Effector memory CD4-positive, alpha-beta T cell (primary cell): Measurements from ENCODE around the gene RBM33.

Experiments
- DNase-seq, 3 donors: peaks; one replicate each; pipeline ENCODE4 v3.0.0-alpha.2; 2020
- H3K27ac ChIP-seq: 2 replicates; pipeline ENCODE4 v1.7.0; 2013; ENCODE audit warnings: mild to moderate bottlenecking, low read length, moderate library complexity; ENCODE audit not compliant: insufficient read depth, poor library complexity, severe bottlenecking
- H3K27me3 ChIP-seq: replicated peaks from 2 replicates; pipeline ENCODE4 v1.7.0; 2013; ENCODE audit warnings: mild to moderate bottlenecking, low read length; ENCODE audit not compliant: insufficient read depth, control insufficient read depth, poor library complexity, severe bottlenecking
- H3K36me3 ChIP-seq: 2 replicates; pipeline ENCODE4 v1.7.0; 2013; ENCODE audit warnings: mild to moderate bottlenecking, low read length, moderate library complexity; ENCODE audit not compliant: control insufficient read depth, insufficient read depth
- H3K4me1 ChIP-seq: 2 replicates; pipeline ENCODE4 v1.7.0; 2013; ENCODE audit warnings: low read length, mild to moderate bottlenecking; ENCODE audit not compliant: control insufficient read depth, insufficient read depth, poor library complexity, severe bottlenecking
- H3K4me3 ChIP-seq: 2 replicates; pipeline ENCODE4 v1.7.0; 2013; ENCODE audit warnings: low read length, low read depth, mild to moderate bottlenecking; ENCODE audit not compliant: insufficient read depth, poor library complexity, severe bottlenecking
- H3K9me3 ChIP-seq: 2 replicates; pipeline ENCODE4 v1.7.0; 2013; ENCODE audit warnings: mild to moderate bottlenecking, low read length, moderate library complexity; ENCODE audit not compliant: control insufficient read depth

The RBM33 gene

DNA sequence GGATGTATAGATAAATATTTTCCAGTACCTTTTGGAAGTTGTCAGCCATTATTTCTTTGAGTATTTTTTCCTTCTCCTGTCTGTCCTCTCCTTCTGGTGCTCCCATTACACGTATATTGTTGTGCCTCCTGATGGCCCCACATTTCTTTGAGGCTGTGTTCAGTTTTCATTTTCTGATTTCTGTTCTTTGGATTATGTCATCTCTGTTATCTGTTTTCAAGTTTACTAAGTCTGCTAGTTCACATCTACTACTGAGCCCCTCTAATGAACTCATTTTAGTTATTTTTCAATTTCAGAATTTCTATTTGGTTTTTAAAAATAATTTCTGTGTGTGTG is 16.3 kb downstream of the RBM33 start:
- H3K4me1 ChIP-seq, result peaks cover 12% of the 10 kb centered on the region
- DNase-seq, result no peak

DNA sequence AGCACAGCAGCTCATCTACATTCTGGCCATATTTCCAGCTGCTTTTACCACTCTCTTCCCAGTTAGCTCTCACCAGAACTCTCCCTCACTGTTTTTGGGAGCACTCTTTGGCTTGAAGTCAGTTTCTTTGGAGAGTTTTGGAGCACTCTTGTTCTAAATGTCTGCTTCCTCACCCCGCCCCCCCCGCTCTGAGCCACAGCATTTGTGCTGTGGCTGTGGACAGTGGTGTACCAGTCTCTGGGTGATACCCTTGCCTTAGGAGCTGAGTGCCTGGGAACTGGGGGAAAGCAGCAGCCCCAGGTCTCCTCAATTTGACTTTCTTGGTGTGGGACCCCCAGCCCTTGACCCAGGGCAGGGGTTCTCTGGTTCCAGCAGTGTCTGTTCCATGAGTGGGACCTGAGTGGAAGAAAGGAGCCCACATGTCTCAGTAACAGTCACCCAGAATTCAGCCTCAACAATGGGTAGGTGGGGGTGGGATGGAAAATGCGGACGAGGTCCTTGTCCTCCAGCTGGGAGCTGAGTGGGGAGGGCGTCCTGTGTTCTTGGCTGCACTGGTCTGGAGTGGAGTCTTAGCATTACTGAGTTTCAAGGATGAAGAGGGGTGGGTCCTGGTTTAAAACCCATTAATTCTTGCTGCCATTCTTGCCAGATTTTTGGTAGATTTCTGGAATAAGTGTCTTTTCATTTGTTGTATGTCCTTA is 18.0 kb downstream of the RBM33 start:
- H3K9me3 ChIP-seq, result no peaks in the 10 kb centered on the region
- no peaks in the 10 kb centered on the region for H3K27me3 ChIP-seq
- no peak overlapping the region for H3K27ac ChIP-seq
- H3K4me1 ChIP-seq, result peaks cover 7% of the 10 kb centered on the region
- H3K4me3 ChIP-seq, result no peak overlapping the region
- H3K36me3 ChIP-seq, result peaks cover 3% of the 10 kb centered on the region
- no peak for DNase-seq

More for the DNA sequence above, 16.3 kb downstream of the RBM33 start:
- Histone ChIP-seq H3K36me3 (peaks cover 3% of the 10 kb centered on the region), H3K4me3 (no peak overlapping the region), H3K9me3 (no peaks in the 10 kb centered on the region), H3K27me3 (no peaks in the 10 kb centered on the region), H3K27ac (no peak overlapping the region)

DNA sequence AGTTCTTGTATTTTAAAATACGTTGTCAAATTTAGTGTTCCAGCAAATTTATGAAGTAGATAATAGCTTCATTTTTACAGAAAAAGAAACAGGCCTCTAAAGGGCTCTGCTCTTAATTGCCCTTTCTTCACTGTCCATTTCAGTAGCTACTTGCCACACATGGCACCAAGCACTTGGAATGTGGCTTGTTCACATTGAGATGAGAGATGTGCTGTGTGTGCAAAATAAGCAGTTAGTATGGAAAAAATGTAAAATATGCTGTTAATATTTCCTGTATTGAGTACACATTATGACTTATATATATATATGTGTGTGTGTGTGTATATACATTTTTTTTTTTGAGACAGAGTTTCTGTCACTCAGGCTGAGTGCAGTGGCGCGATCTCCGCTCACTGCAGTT is 19.5 kb downstream of the RBM33 start:
- H3K9me3 ChIP-seq, result no peaks in the 10 kb centered on the region
- H3K27ac ChIP-seq, result no peak overlapping the region
- no peak for DNase-seq
- H3K36me3 ChIP-seq, result peaks cover 7% of the 10 kb centered on the region
- no peak overlapping the region for H3K4me3 ChIP-seq
- H3K4me1 ChIP-seq, result peaks cover 5% of the 10 kb centered on the region
- H3K27me3 ChIP-seq, result no peaks in the 10 kb centered on the region

DNA sequence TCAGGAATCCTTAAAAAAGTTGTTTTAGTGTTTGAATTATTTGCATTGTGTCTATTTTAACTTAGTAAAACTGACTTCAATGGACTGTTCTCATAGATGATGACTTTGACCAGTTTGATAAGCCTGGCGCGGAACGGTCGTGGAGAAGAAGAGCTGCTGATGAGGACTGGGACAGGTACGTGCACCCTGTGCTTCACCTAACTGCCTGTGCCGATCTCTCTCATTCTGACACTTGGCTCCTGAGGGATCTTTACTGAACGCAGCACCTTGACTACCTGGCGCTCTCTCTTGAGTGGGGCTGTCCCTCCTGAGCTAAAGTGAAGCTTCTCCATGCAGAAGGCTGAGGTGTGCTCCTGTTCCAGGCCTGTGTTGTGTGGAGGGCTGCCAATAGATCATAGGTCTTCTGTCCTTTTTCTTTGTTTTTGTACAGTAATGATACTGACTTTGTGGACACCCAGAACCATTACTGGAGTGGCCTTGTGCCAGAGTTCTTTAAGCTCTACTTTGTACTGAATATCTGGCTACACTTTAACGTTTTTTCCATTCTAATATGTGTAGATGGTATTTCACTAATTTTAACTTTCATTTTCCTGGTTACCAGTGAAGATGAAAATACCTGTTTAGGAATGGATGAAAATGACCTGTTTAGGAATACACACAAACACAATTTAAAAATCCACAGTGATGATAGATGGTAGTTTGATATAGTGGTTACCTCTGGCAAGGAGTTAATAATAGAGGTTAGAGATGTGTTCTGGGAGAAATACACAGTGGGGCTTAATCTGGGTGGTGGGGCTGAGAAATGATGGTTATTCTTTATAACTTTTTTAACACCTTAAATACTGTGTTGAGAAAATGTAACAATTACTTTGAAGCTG is 20.9 kb downstream of the RBM33 start:
- Histone ChIP-seq H3K27ac (no peak overlapping the region), H3K4me1 (peaks cover 5% of the 10 kb centered on the region)

DNA sequence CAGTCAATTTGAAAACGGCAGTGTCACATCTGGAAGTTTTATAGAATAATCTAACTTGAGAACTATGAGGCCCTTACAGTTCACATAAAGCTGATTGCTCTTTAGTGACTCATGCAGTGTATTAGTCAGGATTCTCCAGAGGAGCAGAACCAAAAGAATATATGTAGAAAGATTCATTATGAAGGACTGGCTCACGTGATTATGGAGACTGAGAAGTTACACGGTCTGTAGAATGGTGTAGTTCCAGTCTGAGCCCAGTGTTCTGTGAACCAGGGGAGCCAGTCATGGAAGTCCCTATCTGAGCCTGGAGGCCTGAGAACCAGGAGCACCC is 21.5 kb downstream of the RBM33 start:
- no peak for DNase-seq
- Histone ChIP-seq H3K27ac (no peak overlapping the region), H3K27me3 (no peaks in the 10 kb centered on the region), H3K4me3 (no peak overlapping the region), H3K36me3 (peaks cover 12% of the 10 kb centered on the region), H3K4me1 (peaks cover 10% of the 10 kb centered on the region), H3K9me3 (no peaks in the 10 kb centered on the region)

More for the DNA sequence above, 20.9 kb downstream of the RBM33 start:
- no peaks in the 10 kb centered on the region for H3K27me3 ChIP-seq
- no peaks in the 10 kb centered on the region for H3K9me3 ChIP-seq
- H3K36me3 ChIP-seq, result peaks cover 12% of the 10 kb centered on the region
- H3K4me3 ChIP-seq, result no peak overlapping the region
- no peak for DNase-seq

DNA sequence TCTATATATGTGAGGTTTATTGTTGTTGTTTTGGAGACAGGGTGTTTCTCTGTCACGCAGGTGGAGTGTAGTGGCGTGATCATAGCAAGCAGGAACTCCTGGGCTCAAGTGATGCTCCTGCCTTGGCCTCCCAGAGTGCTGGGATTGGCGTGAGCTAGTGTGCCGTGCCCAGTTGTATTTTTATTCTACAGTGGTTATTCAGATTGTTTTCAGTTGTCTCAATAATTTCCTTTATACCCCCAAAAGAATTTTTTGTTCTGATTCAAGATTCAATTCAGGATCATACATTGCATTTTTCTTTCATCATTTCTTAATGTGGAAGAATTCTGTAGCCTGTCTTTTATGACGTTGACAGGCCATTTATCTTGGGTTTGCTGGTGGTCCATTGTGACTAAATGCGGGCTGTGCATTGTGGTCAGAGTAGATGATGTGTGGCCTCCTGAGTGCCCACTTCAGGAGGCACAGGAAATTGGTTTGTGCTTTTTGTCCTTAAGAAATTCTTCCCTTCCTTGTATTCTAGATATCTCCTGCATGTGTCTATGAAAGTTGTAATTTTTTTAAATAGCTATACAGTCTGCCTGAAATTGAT is 22.9 kb downstream of the RBM33 start:
- H3K27ac ChIP-seq, result no peak overlapping the region
- no peaks in the 10 kb centered on the region for H3K9me3 ChIP-seq
- DNase-seq, result no peak
- H3K27me3 ChIP-seq, result no peaks in the 10 kb centered on the region
- H3K4me3 ChIP-seq, result no peak overlapping the region
- H3K4me1 ChIP-seq, result peaks cover 10% of the 10 kb centered on the region
- peaks cover 12% of the 10 kb centered on the region for H3K36me3 ChIP-seq

DNA sequence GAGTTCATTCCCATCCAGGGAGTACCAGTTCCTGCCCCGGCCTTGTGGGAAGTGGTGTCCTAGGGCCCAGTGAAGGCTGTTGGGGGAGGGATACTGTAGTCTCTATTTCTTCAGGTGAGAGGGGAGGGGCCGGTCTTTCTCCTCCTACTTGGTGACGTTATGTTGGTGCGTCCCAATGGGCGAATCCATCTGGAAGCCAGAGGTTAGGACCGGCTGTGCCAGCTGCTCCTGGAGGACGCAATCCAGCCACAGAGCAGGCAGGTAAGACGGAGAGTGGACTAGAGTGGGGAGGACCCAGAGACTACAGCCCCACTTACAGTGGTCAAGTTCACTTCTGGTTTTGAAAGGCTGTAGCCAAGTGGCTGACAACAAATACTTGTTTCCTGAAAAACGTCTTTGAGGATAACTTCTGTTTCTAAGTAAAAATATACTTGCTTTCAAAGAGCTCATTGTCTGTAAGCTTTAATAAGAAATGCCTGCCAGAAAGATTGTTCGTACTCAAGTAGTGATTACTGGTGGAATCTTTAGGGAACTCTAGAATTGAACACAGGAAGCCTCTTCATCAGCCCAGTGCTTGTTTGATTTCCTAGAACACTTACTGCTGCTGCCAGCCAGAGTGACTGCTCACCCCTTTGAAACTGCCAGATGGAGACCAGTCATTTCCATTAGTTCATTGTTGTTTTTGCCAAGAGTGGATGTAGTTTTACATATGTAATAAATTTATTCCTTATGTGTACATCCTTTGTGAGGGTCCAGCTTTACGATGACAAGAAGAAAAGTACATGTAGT is 25.4 kb downstream of the RBM33 start:
- Histone ChIP-seq H3K27me3 (no peaks in the 10 kb centered on the region), H3K36me3 (peaks cover 16% of the 10 kb centered on the region), H3K9me3 (no peaks in the 10 kb centered on the region), H3K27ac (no peak overlapping the region), H3K4me3 (no peak overlapping the region), H3K4me1 (peaks cover 5% of the 10 kb centered on the region)
- no peak for DNase-seq

DNA sequence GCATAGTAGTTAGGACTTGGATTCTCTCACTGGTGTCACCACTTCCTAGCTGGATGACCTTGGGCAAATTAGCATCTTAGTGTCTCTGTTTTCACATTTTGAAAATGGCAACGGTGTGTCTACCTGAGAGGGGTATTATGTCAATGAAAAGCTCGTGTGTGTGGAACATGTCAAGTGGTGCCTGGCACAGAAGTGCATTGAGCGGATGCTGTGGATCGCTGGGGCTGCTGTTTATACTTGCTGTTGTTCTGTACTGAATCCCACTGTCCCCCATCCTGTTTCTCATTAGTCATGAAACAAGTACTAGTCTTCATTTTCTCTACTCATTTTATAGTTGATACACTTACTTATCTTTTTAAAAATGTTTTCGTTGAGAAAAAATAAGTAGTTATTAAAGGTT is 26.1 kb downstream of the RBM33 start:
- H3K36me3 ChIP-seq, result peaks cover 13% of the 10 kb centered on the region
- H3K27me3 ChIP-seq, result no peaks in the 10 kb centered on the region
- H3K4me3 ChIP-seq, result no peak overlapping the region
- no peak overlapping the region for H3K27ac ChIP-seq
- no peaks in the 10 kb centered on the region for H3K9me3 ChIP-seq
- no peak for DNase-seq
- H3K4me1 ChIP-seq, result peaks cover 5% of the 10 kb centered on the region

DNA sequence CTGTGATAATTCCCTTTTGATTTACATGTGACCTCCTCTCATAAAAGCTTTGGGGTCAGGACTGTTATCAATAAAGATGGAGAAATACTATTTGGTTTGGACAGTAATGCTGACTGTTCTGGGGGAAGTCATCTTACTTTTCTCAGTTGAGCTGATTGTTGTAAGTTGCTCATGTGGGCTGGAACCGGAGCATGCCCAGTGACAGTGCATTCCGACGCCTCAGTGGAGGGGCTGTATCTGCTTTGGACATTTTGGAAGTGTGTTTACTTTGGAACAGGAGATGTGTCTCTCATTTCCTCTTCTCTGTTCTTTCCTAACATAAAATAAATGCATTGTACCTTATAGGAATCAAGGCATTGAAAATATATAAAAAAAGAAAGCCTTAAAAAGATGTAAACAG is 30.1 kb downstream of the RBM33 start:
- Histone ChIP-seq H3K4me3 (no peak overlapping the region), H3K27ac (no peak overlapping the region), H3K4me1 (peaks cover 5% of the 10 kb centered on the region), H3K9me3 (no peaks in the 10 kb centered on the region), H3K27me3 (no peaks in the 10 kb centered on the region), H3K36me3 (peaks cover 13% of the 10 kb centered on the region)
- DNase-seq, result no peak
